ENCODE results near the gene RHBDL3.

Gene RHBDL3

GRCh38 chr17:32292094-32292493 is 26.5 kb downstream of the RHBDL3 start:
- ATAC-seq (replicated peaks) (no peak), DNase-seq (no peak)
- H3K27me3 Mint-ChIP-seq = peaks cover 23 to 37% of the 10 kb centered on the region in 2 donors
- peaks cover 8 to 20% of the 10 kb centered on the region in 2 donors for H3K4me1 Mint-ChIP-seq
- H3K36me3 Mint-ChIP-seq = no peaks in the 10 kb centered on the region
- no peak overlapping the region for H3K27ac Mint-ChIP-seq
- no peak overlapping the region for H3K4me3 Mint-ChIP-seq
- no peaks in the 10 kb centered on the region for H3K9me3 Mint-ChIP-seq

DNA sequence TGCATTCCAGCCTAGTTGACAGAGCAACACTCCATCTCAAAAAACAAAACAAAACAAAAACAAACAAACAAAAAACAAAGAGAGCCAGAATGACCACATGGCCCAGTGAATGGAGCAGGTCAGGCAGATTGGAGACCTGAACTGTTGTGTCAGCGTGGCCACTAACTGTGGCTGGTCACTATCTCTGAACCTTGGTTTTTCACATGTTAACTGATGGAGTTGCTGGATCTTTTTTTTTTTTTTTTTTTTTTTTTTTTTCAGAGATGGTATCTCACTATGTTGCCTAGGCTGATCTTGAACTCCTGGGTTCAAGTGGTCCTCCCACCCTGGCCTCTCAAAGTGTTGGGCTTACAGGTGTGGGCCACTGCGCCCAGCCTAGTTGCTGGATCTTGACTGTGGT is 31.8 kb downstream of the RHBDL3 start:
- peaks cover 0 to 9% of the 10 kb centered on the region in 2 donors for H3K27me3 Mint-ChIP-seq

DNA sequence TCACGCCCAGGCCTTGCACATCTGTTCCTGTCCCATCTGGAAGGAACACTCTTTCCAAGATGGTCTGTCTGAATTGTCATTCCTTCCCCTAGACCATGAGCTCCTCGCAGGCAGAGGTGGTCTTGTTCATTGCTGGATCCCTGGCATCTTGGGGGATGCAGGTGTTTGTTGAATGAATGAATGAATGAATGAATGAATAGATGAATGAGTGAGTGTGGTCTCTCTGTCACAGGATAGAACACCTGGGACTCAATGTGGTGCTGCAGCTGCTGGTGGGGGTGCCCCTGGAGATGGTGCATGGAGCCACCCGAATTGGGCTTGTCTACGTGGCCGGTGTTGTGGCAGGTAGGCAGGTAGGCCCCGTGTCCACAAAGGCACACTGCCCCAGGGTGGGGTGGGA is 32.2 kb downstream of the RHBDL3 start:
- H3K9me3 Mint-ChIP-seq = no peaks in the 10 kb centered on the region
- H3K27me3 Mint-ChIP-seq = peaks cover 0 to 9% of the 10 kb centered on the region in 2 donors
- no peak overlapping the region for H3K4me3 Mint-ChIP-seq
- peaks cover 2 to 4% of the 10 kb centered on the region in 2 donors for H3K4me1 Mint-ChIP-seq
- no peak for ATAC-seq (replicated peaks)
- no peaks in the 10 kb centered on the region for H3K36me3 Mint-ChIP-seq
- no peak for DNase-seq
- H3K27ac Mint-ChIP-seq = no peak overlapping the region

More for the DNA sequence above, 31.8 kb downstream of the RHBDL3 start:
- Mint-ChIP-seq H3K4me1 (peaks cover 4 to 8% of the 10 kb centered on the region in 2 donors), H3K4me3 (no peak overlapping the region), H3K9me3 (no peaks in the 10 kb centered on the region), H3K27ac (no peak overlapping the region), H3K36me3 (no peaks in the 10 kb centered on the region)
- ATAC-seq (replicated peaks) = no peak
- DNase-seq = no peak

DNA sequence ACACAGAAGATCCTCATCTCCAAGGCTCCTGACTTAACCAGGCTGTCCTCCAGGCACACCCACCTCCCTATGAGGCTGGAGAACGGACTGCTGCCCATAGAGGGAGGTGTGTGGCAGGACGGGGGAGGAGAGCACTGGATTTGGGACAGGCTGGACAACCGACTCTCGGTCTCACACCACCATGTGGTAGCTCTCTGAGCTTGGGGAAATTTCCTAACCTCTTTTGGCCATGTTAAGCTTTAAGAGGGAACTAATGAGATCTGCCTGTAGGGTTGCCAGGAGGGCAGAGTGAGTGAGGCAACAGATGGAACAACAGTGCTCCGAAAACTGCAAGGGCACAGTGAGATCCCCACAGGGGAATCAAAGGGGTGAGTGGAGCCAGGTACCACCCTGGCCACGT is 32.7 kb downstream of the RHBDL3 start:
- H3K36me3 Mint-ChIP-seq = no peaks in the 10 kb centered on the region
- peak in 1 of 2 donors; percentile 10 for ATAC-seq (replicated peaks)
- no peak for DNase-seq
- H3K4me3 Mint-ChIP-seq = no peak overlapping the region
- no peak overlapping the region for H3K27ac Mint-ChIP-seq
- H3K27me3 Mint-ChIP-seq = peaks cover 0 to 9% of the 10 kb centered on the region in 2 donors
- H3K9me3 Mint-ChIP-seq = no peaks in the 10 kb centered on the region
- no peaks in the 10 kb centered on the region for H3K4me1 Mint-ChIP-seq

- peaks cover 2 to 9% of the 10 kb centered on the region in 2 donors for H3K27me3 Mint-ChIP-seq
- ATAC-seq (replicated peaks) (no peak), DNase-seq (no peak)
- H3K4me1 Mint-ChIP-seq = no peaks in the 10 kb centered on the region
- H3K9me3 Mint-ChIP-seq = no peaks in the 10 kb centered on the region
- H3K27ac Mint-ChIP-seq = no peak overlapping the region
- H3K36me3 Mint-ChIP-seq = no peaks in the 10 kb centered on the region
- no peak overlapping the region for H3K4me3 Mint-ChIP-seq
Measured at GRCh38 chr17:32298721-32299579, 33.3 kb downstream of the RHBDL3 start.

DNA sequence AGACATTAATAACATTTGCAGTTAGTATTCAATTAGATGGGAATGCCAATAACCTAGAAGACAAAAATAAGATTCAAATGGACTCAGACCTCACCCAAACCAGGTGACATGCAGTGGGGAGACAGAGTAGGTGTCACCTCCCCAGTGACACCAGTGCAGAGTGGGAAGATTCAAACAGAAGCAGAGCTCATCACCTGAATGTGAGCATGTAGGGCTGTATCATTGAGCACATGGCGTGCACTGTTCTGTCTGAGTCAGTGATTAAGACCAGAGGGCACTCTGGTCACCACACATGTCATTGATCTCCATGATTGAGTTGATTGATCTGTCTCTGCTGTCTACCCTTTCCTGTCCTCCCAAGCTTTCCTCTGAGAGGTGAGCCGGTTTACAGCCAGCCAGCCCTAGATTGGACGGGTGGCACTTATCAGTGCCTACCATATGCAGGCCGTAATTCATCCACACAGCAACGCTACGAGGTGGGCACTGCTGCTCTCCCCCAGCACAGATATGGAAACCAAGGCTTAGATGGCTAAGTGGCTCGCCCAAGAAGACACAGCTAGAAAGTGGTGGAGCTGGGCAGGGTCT is 34.0 kb downstream of the RHBDL3 start:
- Mint-ChIP-seq H3K36me3 (no peaks in the 10 kb centered on the region), H3K9me3 (no peaks in the 10 kb centered on the region), H3K4me1 (no peaks in the 10 kb centered on the region), H3K4me3 (no peak overlapping the region), H3K27ac (no peak overlapping the region), H3K27me3 (peaks cover 5 to 9% of the 10 kb centered on the region in 2 donors)
- no peak for ATAC-seq (replicated peaks)
- DNase-seq = no peak

DNA sequence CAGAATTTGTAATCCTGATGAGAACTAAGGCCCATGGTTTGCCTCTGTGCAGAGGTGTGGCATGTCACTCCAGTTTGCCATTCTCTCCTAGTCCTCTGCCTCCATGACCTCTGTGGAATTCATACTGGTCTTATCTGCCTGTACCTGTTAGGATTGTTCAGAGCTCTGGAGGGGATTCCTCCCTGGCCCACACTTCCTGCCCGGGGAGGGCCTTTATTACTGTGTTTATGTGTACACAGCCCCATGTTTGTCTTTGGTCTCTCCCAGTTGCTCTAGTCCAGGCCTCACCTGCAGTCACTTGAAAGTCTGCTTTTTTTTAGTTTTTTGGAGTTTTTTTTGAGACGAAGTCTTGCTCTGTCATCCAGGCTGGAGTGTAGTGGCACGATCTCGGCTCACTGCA is 36.4 kb downstream of the RHBDL3 start:
- H3K4me3 Mint-ChIP-seq = no peak overlapping the region
- no peaks in the 10 kb centered on the region for H3K4me1 Mint-ChIP-seq
- H3K27me3 Mint-ChIP-seq = peaks cover 9% of the 10 kb centered on the region in 2 donors
- H3K36me3 Mint-ChIP-seq = no peaks in the 10 kb centered on the region
- no peak overlapping the region for H3K27ac Mint-ChIP-seq
- no peaks in the 10 kb centered on the region for H3K9me3 Mint-ChIP-seq
- ATAC-seq (replicated peaks) (no peak), DNase-seq (no peak)

- Mint-ChIP-seq H3K27ac (no peak overlapping the region), H3K36me3 (no peaks in the 10 kb centered on the region), H3K4me3 (no peak overlapping the region), H3K4me1 (no peaks in the 10 kb centered on the region), H3K9me3 (no peaks in the 10 kb centered on the region), H3K27me3 (peaks cover 13 to 16% of the 10 kb centered on the region in 2 donors)
- DNase-seq = no peak
- ATAC-seq (replicated peaks) = no peak
Measured at GRCh38 chr17:32302860-32303649, 37.4 kb downstream of the RHBDL3 start.

DNA sequence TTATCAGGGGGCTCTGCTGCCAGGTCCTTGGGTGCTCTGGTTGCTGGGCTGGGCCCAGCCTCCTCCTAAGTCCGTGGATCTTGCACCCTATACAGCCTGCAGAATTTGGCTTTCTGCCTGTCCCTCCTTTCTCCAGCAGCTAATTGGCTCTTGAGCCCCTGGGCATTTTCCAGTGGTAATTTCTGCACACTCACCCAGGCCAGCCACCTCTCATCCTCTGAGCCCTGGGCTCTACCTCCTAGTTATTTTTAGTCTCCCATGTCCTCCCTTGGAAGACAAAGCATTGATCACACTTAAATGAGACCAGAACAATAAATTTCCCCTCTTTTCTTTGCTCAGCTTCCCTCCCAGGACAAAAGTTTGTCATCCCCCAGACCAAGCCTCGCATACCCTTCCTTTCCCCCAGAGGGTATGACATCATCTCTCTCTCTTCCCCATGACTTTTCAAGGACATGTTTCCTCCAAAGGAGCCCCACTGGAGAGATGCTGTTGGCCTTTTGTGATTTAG is 38.2 kb downstream of the RHBDL3 start:
- peaks cover 13 to 14% of the 10 kb centered on the region in 2 donors for H3K27me3 Mint-ChIP-seq
- no peaks in the 10 kb centered on the region for H3K4me1 Mint-ChIP-seq
- DNase-seq (no peak), ATAC-seq (replicated peaks) (no peak)
- H3K4me3 Mint-ChIP-seq = no peak overlapping the region
- no peaks in the 10 kb centered on the region for H3K9me3 Mint-ChIP-seq
- no peaks in the 10 kb centered on the region for H3K36me3 Mint-ChIP-seq
- H3K27ac Mint-ChIP-seq = peak overlapping the region; percentile 15

DNA sequence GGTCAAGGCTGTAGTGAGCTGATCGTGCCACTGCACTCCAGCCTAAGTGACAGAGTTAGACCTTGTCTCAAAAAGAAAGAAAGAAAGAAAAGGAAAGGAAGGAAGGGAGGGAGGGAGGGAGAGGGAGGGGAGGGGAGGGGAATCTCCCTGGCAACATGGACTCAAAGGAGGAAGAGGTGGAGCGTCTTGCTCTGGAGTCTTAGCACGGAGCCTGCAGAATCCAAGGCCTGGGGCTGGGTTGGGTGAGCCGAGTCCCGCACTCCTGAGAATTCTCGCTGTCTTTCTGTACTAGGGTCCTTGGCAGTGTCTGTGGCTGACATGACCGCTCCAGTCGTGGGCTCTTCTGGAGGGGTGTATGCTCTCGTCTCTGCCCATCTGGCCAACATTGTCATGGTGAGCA is 39.4 kb downstream of the RHBDL3 start:
- Mint-ChIP-seq H3K9me3 (no peaks in the 10 kb centered on the region), H3K27ac (no peak overlapping the region), H3K36me3 (no peaks in the 10 kb centered on the region), H3K4me1 (no peaks in the 10 kb centered on the region), H3K4me3 (no peak overlapping the region), H3K27me3 (peaks cover 13 to 14% of the 10 kb centered on the region in 2 donors)
- no peak for ATAC-seq (replicated peaks)
- no peak for DNase-seq

GRCh38 chr17:32307658-32308057 is 42.0 kb downstream of the RHBDL3 start:
- H3K27me3 Mint-ChIP-seq = peaks cover 13 to 14% of the 10 kb centered on the region in 2 donors
- no peak overlapping the region for H3K27ac Mint-ChIP-seq
- DNase-seq = no peak
- H3K36me3 Mint-ChIP-seq = no peaks in the 10 kb centered on the region
- no peak overlapping the region for H3K4me3 Mint-ChIP-seq
- H3K9me3 Mint-ChIP-seq = no peaks in the 10 kb centered on the region
- ATAC-seq (replicated peaks) = no peak
- no peaks in the 10 kb centered on the region for H3K4me1 Mint-ChIP-seq

- H3K4me3 Mint-ChIP-seq = no peak overlapping the region
- no peaks in the 10 kb centered on the region for H3K36me3 Mint-ChIP-seq
- DNase-seq (no peak), ATAC-seq (replicated peaks) (no peak)
- no peak overlapping the region for H3K27ac Mint-ChIP-seq
- no peaks in the 10 kb centered on the region for H3K4me1 Mint-ChIP-seq
- no peaks in the 10 kb centered on the region for H3K9me3 Mint-ChIP-seq
- H3K27me3 Mint-ChIP-seq = peaks cover 15 to 19% of the 10 kb centered on the region in 2 donors
Measured at GRCh38 chr17:32311028-32311536, 45.5 kb downstream of the RHBDL3 start.

GRCh38 chr17:32314636-32315035 is 49.0 kb downstream of the RHBDL3 start:
- ATAC-seq (replicated peaks) (no peak), DNase-seq (no peak)
- H3K4me1 Mint-ChIP-seq = peaks cover 6 to 11% of the 10 kb centered on the region in 2 donors
- H3K27ac Mint-ChIP-seq = no peak overlapping the region
- no peaks in the 10 kb centered on the region for H3K36me3 Mint-ChIP-seq
- H3K4me3 Mint-ChIP-seq = no peak overlapping the region
- no peaks in the 10 kb centered on the region for H3K9me3 Mint-ChIP-seq
- H3K27me3 Mint-ChIP-seq = peaks cover 6 to 18% of the 10 kb centered on the region in 2 donors

GRCh38 chr17:32315171-32315570 is 49.5 kb downstream of the RHBDL3 start:
- no peak for ATAC-seq (replicated peaks)

More at GRCh38 chr17:32315171-32315570, 49.5 kb downstream of the RHBDL3 start:
- H3K36me3 Mint-ChIP-seq = no peaks in the 10 kb centered on the region
- H3K4me3 Mint-ChIP-seq = no peak overlapping the region
- peaks cover 6 to 18% of the 10 kb centered on the region in 2 donors for H3K27me3 Mint-ChIP-seq
- H3K9me3 Mint-ChIP-seq = no peaks in the 10 kb centered on the region
- no peak for DNase-seq
- peaks cover 8 to 14% of the 10 kb centered on the region in 2 donors for H3K4me1 Mint-ChIP-seq
- no peak overlapping the region for H3K27ac Mint-ChIP-seq

All from stimulated activated naive B cell treated with anti-CD40 and anti-IgM and Interleukin-4, amounts not matched to agents 10 μg/mL and 1 μg/mL and 100 μg/mL, for 72 hours (primary cell).